ENCODE results near the gene BEND6. TPM values are rescaled to one million over a fixed set of nuclear protein-coding genes. Genes with fewer than 3 reads are reported as not detected.

Gene BEND6
- polyA plus RNA-seq, 1 donor from 2014 or later: 8.6 TPM

DNA sequence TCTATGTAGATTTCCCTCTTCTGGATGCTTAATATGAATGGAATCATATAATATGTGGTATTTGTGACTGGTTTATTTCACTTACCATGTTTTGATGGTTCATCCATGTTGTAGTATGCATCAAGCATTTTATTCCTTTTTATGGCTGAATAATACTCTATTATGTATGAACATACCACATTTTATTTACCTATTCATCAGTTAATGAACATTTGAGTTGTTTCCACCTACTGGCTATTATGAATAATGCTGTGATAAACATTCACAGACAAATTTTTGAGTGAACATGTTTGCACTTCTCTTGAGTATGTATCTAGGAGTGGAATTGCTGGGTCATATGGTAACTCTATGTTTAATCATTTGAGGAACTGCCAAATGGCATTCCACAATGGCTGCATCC, 120.2 kb downstream of the BEND6 start:
- Histone ChIP-seq H3K36me3 (ENCODE audit: insufficient read depth, low read length) (no peaks in the 10 kb centered on the region), H3K4me3 (ENCODE audit: low read length) (no peak overlapping the region), H3K27me3 (ENCODE audit: insufficient read depth, low read depth, low read length) (no peaks in the 10 kb centered on the region), H3K27ac (ENCODE audit: low read length) (no peak overlapping the region), H3K9ac (ENCODE audit: low read length) (no peak overlapping the region), H4K20me1 (ENCODE audit: insufficient read depth) (no peaks in the 10 kb centered on the region), H3K9me2 (ENCODE audit: insufficient read depth, low read length) (no peaks in the 10 kb centered on the region), H3K4me2 (ENCODE audit: low read length) (no peak overlapping the region), H3K79me2 (replicated peaks; ENCODE audit: insufficient read depth, low read length) (peaks cover 3% of the 10 kb centered on the region), H3F3A (ENCODE audit: insufficient read depth, low read length, poor library complexity, severe bottlenecking) (no peaks in the 10 kb centered on the region), H3K9me3 (ENCODE audit: low read length) (peaks cover 6% of the 10 kb centered on the region), H2AFZ (ENCODE audit: low read depth, low read length) (no peak overlapping the region)
- TF ChIP-seq EP300 (conservative IDR thresholded peaks at IDR 0.05; ENCODE audit: poor library complexity, severe bottlenecking): no peak
- TF ChIP-seq, protein P1, sequence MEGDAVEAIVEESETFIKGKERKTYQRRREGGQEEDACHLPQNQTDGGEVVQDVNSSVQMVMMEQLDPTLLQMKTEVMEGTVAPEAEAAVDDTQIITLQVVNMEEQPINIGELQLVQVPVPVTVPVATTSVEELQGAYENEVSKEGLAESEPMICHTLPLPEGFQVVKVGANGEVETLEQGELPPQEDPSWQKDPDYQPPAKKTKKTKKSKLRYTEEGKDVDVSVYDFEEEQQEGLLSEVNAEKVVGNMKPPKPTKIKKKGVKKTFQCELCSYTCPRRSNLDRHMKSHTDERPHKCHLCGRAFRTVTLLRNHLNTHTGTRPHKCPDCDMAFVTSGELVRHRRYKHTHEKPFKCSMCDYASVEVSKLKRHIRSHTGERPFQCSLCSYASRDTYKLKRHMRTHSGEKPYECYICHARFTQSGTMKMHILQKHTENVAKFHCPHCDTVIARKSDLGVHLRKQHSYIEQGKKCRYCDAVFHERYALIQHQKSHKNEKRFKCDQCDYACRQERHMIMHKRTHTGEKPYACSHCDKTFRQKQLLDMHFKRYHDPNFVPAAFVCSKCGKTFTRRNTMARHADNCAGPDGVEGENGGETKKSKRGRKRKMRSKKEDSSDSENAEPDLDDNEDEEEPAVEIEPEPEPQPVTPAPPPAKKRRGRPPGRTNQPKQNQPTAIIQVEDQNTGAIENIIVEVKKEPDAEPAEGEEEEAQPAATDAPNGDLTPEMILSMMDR (IDR thresholded peaks at IDR 0.05; ENCODE audit: poor library complexity, severe bottlenecking): no peak
- no peak for TF ChIP-seq EZH2 (IDR thresholded peaks at IDR 0.05; ENCODE audit: borderline replicate concordance, insufficient read depth, low read length, poor library complexity, severe bottlenecking)
- no peak for TF ChIP-seq SMC3 (conservative IDR thresholded peaks at IDR 0.05; ENCODE audit: poor library complexity)
- TF ChIP-seq MXI1 (conservative IDR thresholded peaks at IDR 0.05; ENCODE audit: poor library complexity, severe bottlenecking): no peak
- no peak for TF ChIP-seq RAD21 (conservative IDR thresholded peaks at IDR 0.05)
- TF ChIP-seq, protein P2, sequence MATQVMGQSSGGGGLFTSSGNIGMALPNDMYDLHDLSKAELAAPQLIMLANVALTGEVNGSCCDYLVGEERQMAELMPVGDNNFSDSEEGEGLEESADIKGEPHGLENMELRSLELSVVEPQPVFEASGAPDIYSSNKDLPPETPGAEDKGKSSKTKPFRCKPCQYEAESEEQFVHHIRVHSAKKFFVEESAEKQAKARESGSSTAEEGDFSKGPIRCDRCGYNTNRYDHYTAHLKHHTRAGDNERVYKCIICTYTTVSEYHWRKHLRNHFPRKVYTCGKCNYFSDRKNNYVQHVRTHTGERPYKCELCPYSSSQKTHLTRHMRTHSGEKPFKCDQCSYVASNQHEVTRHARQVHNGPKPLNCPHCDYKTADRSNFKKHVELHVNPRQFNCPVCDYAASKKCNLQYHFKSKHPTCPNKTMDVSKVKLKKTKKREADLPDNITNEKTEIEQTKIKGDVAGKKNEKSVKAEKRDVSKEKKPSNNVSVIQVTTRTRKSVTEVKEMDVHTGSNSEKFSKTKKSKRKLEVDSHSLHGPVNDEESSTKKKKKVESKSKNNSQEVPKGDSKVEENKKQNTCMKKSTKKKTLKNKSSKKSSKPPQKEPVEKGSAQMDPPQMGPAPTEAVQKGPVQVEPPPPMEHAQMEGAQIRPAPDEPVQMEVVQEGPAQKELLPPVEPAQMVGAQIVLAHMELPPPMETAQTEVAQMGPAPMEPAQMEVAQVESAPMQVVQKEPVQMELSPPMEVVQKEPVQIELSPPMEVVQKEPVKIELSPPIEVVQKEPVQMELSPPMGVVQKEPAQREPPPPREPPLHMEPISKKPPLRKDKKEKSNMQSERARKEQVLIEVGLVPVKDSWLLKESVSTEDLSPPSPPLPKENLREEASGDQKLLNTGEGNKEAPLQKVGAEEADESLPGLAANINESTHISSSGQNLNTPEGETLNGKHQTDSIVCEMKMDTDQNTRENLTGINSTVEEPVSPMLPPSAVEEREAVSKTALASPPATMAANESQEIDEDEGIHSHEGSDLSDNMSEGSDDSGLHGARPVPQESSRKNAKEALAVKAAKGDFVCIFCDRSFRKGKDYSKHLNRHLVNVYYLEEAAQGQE (IDR thresholded peaks at IDR 0.05; ENCODE audit: borderline replicate concordance): no peak
- TF ChIP-seq TAF1 (IDR thresholded peaks at IDR 0.05; ENCODE audit: low read depth): no peak
- TF ChIP-seq POLR2AphosphoS5 (IDR thresholded peaks at IDR 0.05): no peak

Small RNA genes lying within 50 kb of the gene (small RNA-seq; reads per million reads assigned to genes)
- gene FTH1P15 (0 reads per million in 3 experiments), gene RNU6-626P (0 reads per million in 3 experiments)

Other genes with a start within 250 kb of the BEND6 start
- gene KIAA1586, start 91.6 kb downstream of the BEND6 start, polyA plus RNA-seq: 27.1 and 34.4 TPM in 2 replicates
- gene ZNF451, start 135.1 kb downstream of the BEND6 start, polyA plus RNA-seq: 48.7 and 60.2 TPM in 2 replicates
- gene BAG2, start 217.2 kb downstream of the BEND6 start, polyA plus RNA-seq: 3.2 and 3.3 TPM in 2 replicates

All from neural cell (in vitro differentiated cells).